Right atrium auricular region (tissue), 2 donors: ENCODE data around the gene FAM83B. TPM values are rescaled to one million over a fixed set of nuclear protein-coding genes. Genes with fewer than 3 reads are reported as not detected.
A peak's percentile ranks its signal among the peaks of the same experiment; 100 is the strongest.
"Not testable (repeated sequence)": the region's sequence is repeated elsewhere in the genome, so short reads cannot be mapped to it uniquely, and the experiment has no call there.

Experiments
- DNase-seq: peaks from one replicate; pipeline ENCODE4 v3.0.0-alpha.2; 2019; ENCODE audit warnings: low spot score
- H3K27ac ChIP-seq, 2 donors: fragments of 200-600 bp; sonication (generic); 1 replicate in 1 of 2; 2 replicates in 1 of 2; pipeline ENCODE4 v1.5.1; 2016 to 2019
- H3K27me3 ChIP-seq, 2 donors: fragments of 200-600 bp; sonication (generic); one replicate each; pipeline versions ENCODE4 v1.5.1 to v1.6.0; 2017 to 2019
- H3K36me3 ChIP-seq: fragments of 200-600 bp; sonication (generic); one replicate; pipeline ENCODE4 v1.5.1; 2016
- H3K4me1 ChIP-seq, 2 donors: fragments of 200-600 bp; sonication (generic); one replicate each; pipeline versions ENCODE4 v1.5.1 to v1.6.0; 2017 to 2019
- H3K4me3 ChIP-seq, 2 donors: fragments of 200-600 bp; sonication (generic); 1 replicate in 1 of 2; 2 replicates in 1 of 2; pipeline ENCODE4 v1.5.1; 2017 to 2019; ENCODE audit warnings: mild to moderate bottlenecking in 1 of 2, moderate library complexity in 1 of 2
- H3K9me3 ChIP-seq, 2 donors: fragments of 200-600 bp; sonication (generic); one replicate each; pipeline ENCODE4 v1.5.1; 2019
- CTCF ChIP-seq, 2 donors: fragments of 200-600 bp; sonication (generic); IDR thresholded peaks; one replicate each; pipeline ENCODE4 v1.5.1; 2019; ENCODE audit warnings: antibody characterized with exemption in 2 of 2
- total RNA-seq, 2 donors: library from RNA; depleted of rRNA; stranded (reverse); fragments of >200 nt; gene quantifications; one replicate each; pipeline ENCODE4 v1.1.0, GENCODE V29; 2016

The FAM83B gene
- total RNA-seq = 10 to 100 TPM in 1 of 2 donors, 1 to 10 TPM in 1; 8.9 to 19.6 TPM

GRCh38 chr6:54846243-54846856 lies at the start of gene FAM83B:
TSS of gene FAM83B (plus strand) at chr6:54846771. CDS start at chr6:54870247, 23,476 bp downstream.
- Histone ChIP-seq H3K9me3 (no peaks in the 10 kb centered on the region), H3K36me3 (no peaks in the 10 kb centered on the region), H3K27ac (peak within 1 kb of the TSS; percentile 83 to 92), H3K27me3 (no peaks in the 10 kb centered on the region), H3K4me1 (no peaks in the 10 kb centered on the region), H3K4me3 (peak within 1 kb of the TSS; percentile 59 to 71)
- DNase-seq = no peak
- TF ChIP-seq CTCF (IDR thresholded peaks at IDR 0.05) = no peak

- H3K27ac ChIP-seq, H3K27me3 ChIP-seq, H3K4me1 ChIP-seq, H3K9me3 ChIP-seq, H3K36me3 ChIP-seq, H3K4me3 ChIP-seq, DNase-seq: not testable (repeated sequence)
These were observed 49.7 kb upstream of the FAM83B start for GRCh38 chr6:54796918-54797317.

- no peak overlapping the region for H3K4me3 ChIP-seq
- no peak for TF ChIP-seq CTCF (IDR thresholded peaks at IDR 0.05)
- no peaks in the 10 kb centered on the region for H3K36me3 ChIP-seq
- H3K9me3 ChIP-seq = no peaks in the 10 kb centered on the region
- DNase-seq = no peak
- H3K27me3 ChIP-seq = no peaks in the 10 kb centered on the region
- H3K27ac ChIP-seq = no peak overlapping the region
- H3K4me1 ChIP-seq = no peaks in the 10 kb centered on the region
These were observed 46.4 kb upstream of the FAM83B start for GRCh38 chr6:54800050-54800600.

- Histone ChIP-seq H3K36me3 (no peaks in the 10 kb centered on the region), H3K9me3 (no peaks in the 10 kb centered on the region), H3K4me3 (no peak overlapping the region), H3K27me3 (no peaks in the 10 kb centered on the region), H3K27ac (no peak overlapping the region), H3K4me1 (no peaks in the 10 kb centered on the region)
- TF ChIP-seq CTCF (IDR thresholded peaks at IDR 0.05) = no peak
- no peak for DNase-seq
These were observed 45.3 kb upstream of the FAM83B start for GRCh38 chr6:54801244-54801643.

- Histone ChIP-seq H3K36me3 (no peaks in the 10 kb centered on the region), H3K4me1 (no peaks in the 10 kb centered on the region), H3K9me3 (no peaks in the 10 kb centered on the region), H3K27ac (no peak overlapping the region), H3K4me3 (no peak overlapping the region), H3K27me3 (no peaks in the 10 kb centered on the region)
- no peak for DNase-seq
- TF ChIP-seq CTCF (IDR thresholded peaks at IDR 0.05) = no peak
These were observed 44.9 kb upstream of the FAM83B start for GRCh38 chr6:54801669-54802068.

- DNase-seq = no peak
- no peak for TF ChIP-seq CTCF (IDR thresholded peaks at IDR 0.05)
- Histone ChIP-seq H3K27me3 (no peaks in the 10 kb centered on the region), H3K4me3 (no peak overlapping the region), H3K36me3 (no peaks in the 10 kb centered on the region), H3K9me3 (no peaks in the 10 kb centered on the region), H3K4me1 (no peaks in the 10 kb centered on the region), H3K27ac (no peak overlapping the region)
These were observed 43.6 kb upstream of the FAM83B start for GRCh38 chr6:54802775-54803634.
